ENCODE results near the gene CTRB2.
"Not testable (repeated sequence)": the region's sequence is repeated elsewhere in the genome, so short reads cannot be mapped to it uniquely, and the experiment has no call there.

GRCh38 chr16:75242436-75243078, 35.6 kb upstream of the CTRB2 start:
- not testable (repeated sequence) for TF ChIP-seq CTCF, POLR2AphosphoS5 (IDR thresholded peaks at IDR 0.05)

All from suprapubic skin (tissue), 3 donors.